Stimulated activated CD4-positive, alpha-beta T cell treated with anti-CD3 and anti-CD28 coated beads, Interleukin-15, amount 100 ng/mL, for 24 hours (primary cell): ENCODE results near the gene EEF2K.

ENCODE experiments used
- DNase-seq: peaks from one replicate; pipeline ENCODE4 v3.0.0-alpha.2; 2020

Gene EEF2K

GRCh38 chr16:22321340-22322001 is 115.4 kb downstream of the EEF2K start:
- peak; percentile 71 for DNase-seq

GRCh38 chr16:22322021-22322471 is 116.0 kb downstream of the EEF2K start:
- no peak for DNase-seq

GRCh38 chr16:22322741-22323140 is 116.7 kb downstream of the EEF2K start:
- no peak for DNase-seq

- DNase-seq, result no peak
These were observed 117.3 kb downstream of the EEF2K start for GRCh38 chr16:22323173-22323958.

DNA sequence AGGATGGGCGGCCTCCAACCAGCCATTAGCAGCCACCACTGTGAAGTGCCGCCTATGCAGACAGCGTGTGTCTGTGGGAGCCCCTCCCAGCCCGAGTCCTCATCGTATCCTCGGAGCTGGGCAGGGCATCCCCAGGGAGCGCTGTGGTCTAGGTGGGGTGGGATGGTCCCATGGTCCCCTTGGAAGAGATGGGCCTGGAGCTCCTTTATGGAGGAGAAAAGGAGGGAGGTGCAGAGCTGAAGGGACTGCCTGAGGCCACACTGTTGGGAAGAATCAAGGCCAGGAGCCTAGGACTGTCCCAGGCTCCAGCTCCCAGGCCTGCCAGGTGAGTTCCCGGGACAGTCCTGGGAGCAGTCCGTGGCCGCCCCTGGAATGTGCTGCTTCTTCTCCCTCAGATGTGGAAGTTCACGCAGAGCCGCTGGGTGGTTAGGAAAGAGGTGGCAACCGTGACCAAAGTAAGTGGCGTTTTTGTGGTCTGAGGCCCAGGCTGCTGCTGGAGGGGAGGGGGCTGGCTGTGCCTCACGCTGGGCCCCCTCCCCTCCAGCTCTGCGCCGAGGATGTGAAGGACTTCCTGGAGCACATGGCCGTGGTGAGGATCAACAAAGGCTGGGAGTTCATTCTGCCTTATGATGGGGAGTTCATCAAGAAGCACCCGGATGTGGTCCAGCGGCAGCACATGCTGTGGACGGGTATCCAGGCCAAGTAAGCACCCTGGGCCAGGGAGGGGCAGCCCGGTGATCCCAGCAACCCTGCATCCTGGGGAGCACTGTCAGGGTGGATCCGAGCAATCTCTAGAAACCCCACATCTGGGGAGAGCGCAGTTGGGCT is 118.1 kb downstream of the EEF2K start:
- DNase-seq, result no peak

- no peak for DNase-seq
These were observed 118.9 kb downstream of the EEF2K start for GRCh38 chr16:22324787-22325597.

GRCh38 chr16:22325598-22326368 is 119.7 kb downstream of the EEF2K start:
- no peak for DNase-seq

DNA sequence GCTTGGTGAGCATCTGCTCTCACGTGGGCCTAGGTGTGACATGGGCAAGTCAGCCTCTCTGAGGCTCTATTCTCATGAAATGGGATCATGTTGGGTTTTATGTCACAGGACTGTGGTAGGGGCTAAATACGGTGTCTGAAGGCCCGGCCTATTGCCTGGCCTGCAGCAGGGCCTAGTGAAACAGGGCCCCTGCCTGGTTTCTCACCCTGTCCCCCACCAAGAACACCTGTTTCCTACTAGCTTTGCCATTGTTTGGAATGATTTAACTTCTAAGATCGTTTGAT is 120.2 kb downstream of the EEF2K start:
- DNase-seq, result no peak

DNA sequence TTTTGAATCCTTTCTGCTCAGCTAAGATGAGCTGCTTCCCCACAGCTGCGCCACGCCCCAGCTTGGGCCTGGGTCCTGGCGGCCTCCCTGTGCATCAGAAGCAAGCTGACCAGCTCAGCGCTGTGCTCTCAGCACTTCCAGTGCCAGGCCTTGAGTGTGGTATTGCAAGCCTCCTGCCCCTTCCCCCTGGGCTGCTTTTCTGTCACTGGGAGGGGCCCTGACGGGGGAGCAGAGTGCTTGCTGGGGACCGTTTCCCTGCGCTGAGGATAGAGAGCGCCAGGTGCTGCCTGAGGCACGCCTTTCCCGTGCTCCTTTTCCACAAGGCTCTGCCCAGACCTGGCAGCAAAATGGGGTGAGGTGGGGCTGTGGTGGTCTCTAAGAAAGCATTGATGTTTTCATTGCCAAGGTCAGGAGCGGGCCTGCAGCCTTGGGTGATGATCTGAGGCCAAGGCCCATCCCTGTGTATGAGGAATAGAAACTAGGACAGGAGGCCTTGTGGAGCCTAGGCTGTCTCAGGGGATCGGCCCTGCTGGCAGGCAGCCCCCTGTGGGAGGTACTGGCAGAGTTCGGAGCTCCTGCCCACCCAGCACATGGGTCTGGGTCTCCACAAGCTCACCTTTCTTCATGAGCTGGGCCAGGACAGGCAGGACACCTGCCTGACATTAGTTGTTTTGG is 120.8 kb downstream of the EEF2K start:
- DNase-seq, result no peak

DNA sequence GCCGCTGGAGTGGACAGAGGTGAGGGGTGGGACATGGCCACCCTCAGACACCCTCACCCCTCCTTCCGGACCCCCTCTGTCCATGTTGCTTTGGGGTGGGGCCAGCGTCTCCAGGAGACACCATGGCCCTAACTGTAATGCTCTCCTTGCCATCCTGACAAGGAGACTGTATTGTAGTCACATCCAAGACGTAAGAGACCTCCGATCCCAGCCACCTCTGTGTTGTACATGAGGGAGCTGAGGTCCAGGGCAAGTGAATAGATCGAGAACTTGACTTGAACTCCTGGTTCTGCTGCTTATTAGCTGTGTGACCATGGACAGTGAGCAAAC is 121.3 kb downstream of the EEF2K start:
- no peak for DNase-seq

DNA sequence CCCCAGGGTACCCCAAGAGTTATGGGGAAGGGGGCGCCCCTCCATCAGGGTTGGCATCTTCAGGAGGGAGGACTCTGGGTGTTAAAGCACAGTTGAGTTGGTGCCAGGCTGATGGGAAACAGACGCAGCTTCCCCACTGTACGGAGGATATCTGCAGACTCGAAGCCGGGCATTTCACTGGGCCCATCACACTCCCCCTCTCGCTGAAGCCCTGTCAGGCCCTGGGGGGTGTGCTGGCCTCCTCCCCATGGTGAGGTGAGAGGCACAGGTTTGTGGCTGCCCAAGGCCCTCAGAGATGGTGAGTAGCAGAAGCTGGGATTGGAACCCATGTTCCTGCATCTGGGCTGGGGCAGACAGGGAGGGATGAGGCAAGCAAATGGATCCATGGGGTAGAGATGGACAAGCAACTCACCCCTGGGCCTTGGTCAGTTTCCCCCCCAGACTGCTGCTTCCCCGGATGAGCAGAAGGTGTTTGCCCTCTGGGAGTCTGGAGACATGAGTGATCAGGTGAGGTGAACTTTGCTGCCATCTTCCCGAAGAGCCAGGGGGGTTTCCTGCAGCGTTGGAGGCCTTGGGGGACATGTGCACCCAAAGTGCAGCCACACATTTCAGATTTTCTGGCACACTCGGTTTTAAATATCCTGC is 122.1 kb downstream of the EEF2K start:
- DNase-seq, result no peak

DNA sequence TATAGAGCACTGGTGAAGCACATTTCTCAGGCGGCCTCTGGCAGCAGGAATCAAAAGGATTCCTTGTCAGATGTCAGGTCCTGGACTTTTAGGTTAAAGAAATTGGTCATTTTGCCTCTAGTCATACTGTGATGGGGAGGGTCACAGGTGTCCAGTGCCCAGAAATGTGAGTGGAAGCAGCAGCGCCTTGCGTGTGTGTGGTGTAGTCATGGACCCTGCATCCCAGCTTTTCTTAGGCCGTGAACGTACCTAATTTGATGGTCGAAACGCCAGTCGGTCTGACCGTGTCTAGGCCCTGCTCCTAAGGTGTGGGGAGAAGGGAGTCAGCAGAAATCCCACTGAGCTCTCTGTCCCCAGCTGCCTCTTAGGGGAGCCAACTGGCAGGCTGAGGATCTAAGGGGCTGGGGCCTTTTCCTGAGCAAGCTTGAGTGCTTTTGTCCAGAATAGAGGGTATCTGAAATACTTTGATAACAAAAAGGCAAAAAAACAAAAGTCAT is 123.2 kb downstream of the EEF2K start:
- DNase-seq, result no peak

- DNase-seq, result no peak
These were observed 124.2 kb downstream of the EEF2K start for GRCh38 chr16:22330326-22330725.

DNA sequence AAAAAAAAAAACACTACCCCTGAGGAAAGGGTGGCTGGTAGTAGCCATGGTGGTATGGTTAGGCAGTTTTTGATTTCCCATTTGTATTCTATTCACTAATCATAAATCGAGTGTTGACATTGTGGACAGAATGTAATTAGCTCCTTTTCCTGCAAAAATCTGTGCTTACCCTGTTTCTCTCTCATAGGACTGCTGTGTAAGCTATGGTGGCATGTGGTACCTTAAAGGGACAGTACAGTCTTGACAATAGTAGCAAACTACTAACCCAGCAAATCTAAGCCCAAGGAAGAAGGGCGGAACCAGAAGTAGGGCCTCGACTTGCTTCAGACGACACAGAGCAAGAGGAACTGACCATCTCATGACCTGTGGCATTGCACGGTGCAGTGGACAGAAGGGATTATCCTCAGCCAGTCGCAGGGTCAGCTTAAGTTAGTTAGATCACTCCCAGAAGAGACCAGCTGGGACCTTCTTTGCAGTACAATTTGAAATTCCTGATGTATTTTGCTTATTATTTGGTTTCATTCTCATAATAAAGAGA is 127.4 kb downstream of the EEF2K start:
- DNase-seq, result no peak

DNA sequence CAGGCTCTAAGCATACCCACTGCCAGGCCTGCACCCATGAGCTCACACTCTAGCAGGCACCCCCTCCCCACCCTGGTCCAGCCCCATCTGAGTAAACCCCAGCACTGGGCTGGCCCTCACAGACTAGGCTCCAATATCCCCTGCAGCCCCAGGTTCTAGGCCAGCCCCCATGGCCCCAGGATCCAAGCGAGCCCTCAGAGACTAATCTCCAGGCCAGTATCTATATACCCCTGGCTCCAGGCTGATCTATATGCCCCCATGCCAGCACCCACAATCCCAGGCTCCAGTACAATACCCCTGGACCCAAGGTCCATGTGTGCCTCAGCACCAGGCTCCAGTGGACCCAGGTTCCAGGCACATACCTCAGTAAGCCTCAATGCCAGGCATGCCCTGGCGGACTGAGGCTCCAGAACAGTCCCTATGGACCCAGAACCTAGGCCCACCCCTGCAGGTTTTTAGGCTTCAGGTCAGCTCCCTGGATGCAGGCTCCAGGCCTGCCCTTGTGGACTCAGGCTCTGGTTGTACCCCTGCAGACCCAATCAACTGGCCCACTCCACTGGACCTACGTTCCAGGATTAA is 129.7 kb downstream of the EEF2K start:
- DNase-seq, result no peak

- DNase-seq, result no peak
These were observed 130.5 kb downstream of the EEF2K start for GRCh38 chr16:22336581-22336980.

DNA sequence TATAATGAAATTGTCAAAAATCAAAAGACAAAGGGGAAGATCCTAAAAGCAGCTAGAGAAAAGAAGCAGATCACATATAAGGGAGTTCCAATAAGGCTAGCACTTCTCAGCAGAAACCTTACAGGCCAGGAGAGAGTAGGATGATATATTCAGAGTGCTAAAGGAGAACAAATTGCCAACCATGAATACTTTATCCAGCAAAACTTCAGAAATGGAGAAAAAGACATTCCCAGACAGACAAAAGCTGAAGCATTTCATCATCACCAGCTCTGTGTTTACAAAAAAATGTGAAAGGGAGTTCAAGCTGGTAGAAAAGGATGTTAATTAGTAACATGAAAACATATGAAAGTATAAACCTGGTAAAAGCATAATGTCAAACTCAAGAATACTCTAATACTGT is 131.0 kb downstream of the EEF2K start:
- no peak for DNase-seq

GRCh38 chr16:22337849-22338635 is 132.0 kb downstream of the EEF2K start:
- DNase-seq, result no peak
